Left hindlimb (tissue), 1 donor: Measurements from ENCODE around the gene ACOT8.
"Not testable (repeated sequence)": the region's sequence is repeated elsewhere in the genome, so short reads cannot be mapped to it uniquely, and the experiment has no call there.

Experiments
- DNase-seq: peaks from one replicate; pipeline ENCODE4 v3.0.0-alpha.2; 2018

The ACOT8 gene

GRCh38 chr20:45851501-45851900 lies 5.7 kb downstream of the ACOT8 start:
- no peak for DNase-seq

GRCh38 chr20:45850926-45851325 lies 6.3 kb downstream of the ACOT8 start:
- no peak for DNase-seq

- no peak for DNase-seq
Measured at GRCh38 chr20:45850238-45850637, 7.0 kb downstream of the ACOT8 start.

- DNase-seq = no peak
Measured at GRCh38 chr20:45848969-45849582, 8.1 kb downstream of the ACOT8 start.

- no peak for DNase-seq
Measured at GRCh38 chr20:45848421-45848820, 8.8 kb downstream of the ACOT8 start.

- DNase-seq = no peak
Measured at GRCh38 chr20:45845452-45845851, 11.7 kb downstream of the ACOT8 start.

- no peak for DNase-seq
Measured at GRCh38 chr20:45843506-45843905, 13.7 kb downstream of the ACOT8 start.

GRCh38 chr20:45842169-45842812 lies 14.9 kb downstream of the ACOT8 start:
- DNase-seq = no peak

GRCh38 chr20:45841407-45842129 lies 15.6 kb downstream of the ACOT8 start:
- no peak for DNase-seq

GRCh38 chr20:45840700-45841198 lies 16.4 kb downstream of the ACOT8 start:
- DNase-seq = no peak

GRCh38 chr20:45836841-45837240 lies 20.4 kb downstream of the ACOT8 start:
- DNase-seq = no peak

GRCh38 chr20:45835825-45836224 lies 21.4 kb downstream of the ACOT8 start:
- no peak for DNase-seq

GRCh38 chr20:45835329-45835765 lies 21.8 kb downstream of the ACOT8 start:
- DNase-seq = no peak

- peak; percentile 25 for DNase-seq
Measured at GRCh38 chr20:45834797-45835161, 22.4 kb downstream of the ACOT8 start.

GRCh38 chr20:45833883-45834796 lies 23.1 kb downstream of the ACOT8 start:
- DNase-seq = peak; percentile 88

GRCh38 chr20:45833030-45833882 lies 23.9 kb downstream of the ACOT8 start, which contains the start of gene SNX21:
SNX21 (plus strand) TSS chr20:45833799; CDS start chr20:45833920, 121 bp downstream.
- peak; percentile 91 for DNase-seq

GRCh38 chr20:45832619-45833018 lies 24.6 kb downstream of the ACOT8 start:
- DNase-seq = no peak

- DNase-seq = not testable (repeated sequence)
Measured at GRCh38 chr20:45829673-45830106, 27.5 kb downstream of the ACOT8 start.

- peak; percentile 76 for DNase-seq
Measured at GRCh38 chr20:45828589-45828988, 28.6 kb downstream of the ACOT8 start.

- DNase-seq = no peak
Measured at GRCh38 chr20:45827712-45828111, 29.5 kb downstream of the ACOT8 start.

GRCh38 chr20:45827030-45827652 lies 30.1 kb downstream of the ACOT8 start, which contains the start of gene TNNC2:
TNNC2 (minus strand) TSS chr20:45827312; CDS start chr20:45827248, 64 bp downstream.
- no peak for DNase-seq
